SK-N-SH treated with all-trans-retinoic acid at 6 μM for 48 hours (cell line): Measurements from ENCODE around the gene ADAMTSL3.

Experiments
- ATAC-seq: fragments of 200-7000 bp; cut with Tn5 transposase; 3 replicates; pipeline ENCODE4 v1.9.1; 2020; ENCODE audit warnings: mild to moderate bottlenecking, moderate library complexity
- ARNTL ChIP-seq: fragments of 450-650 bp; formaldehyde crosslinking; IDR thresholded peaks from 2 replicates; pipeline ENCODE4 v1.5.0; 2020; ENCODE audit warnings: low read depth, mild to moderate bottlenecking, moderate library complexity, borderline replicate concordance
- BACH2 ChIP-seq: fragments of 250-450 bp; sonication (Bioruptor Pico); IDR thresholded peaks from 2 replicates; pipeline ENCODE4 v1.9.0; 2021; ENCODE audit warnings: mild to moderate bottlenecking, borderline replicate concordance
- CREB5 ChIP-seq: fragments of 250-450 bp; sonication (Bioruptor Pico); IDR thresholded peaks from 2 replicates; pipeline ENCODE4 v1.5.1; 2020; ENCODE audit warnings: low read depth, mild to moderate bottlenecking, moderate library complexity
- CSDC2 ChIP-seq: fragments of 250-450 bp; sonication (Bioruptor Pico); IDR thresholded peaks from 2 replicates; pipeline ENCODE4 v1.5.0; 2020; ENCODE audit warnings: mild to moderate bottlenecking, moderate library complexity
- CSRNP3 ChIP-seq: fragments of 250-450 bp; sonication (Bioruptor Pico); IDR thresholded peaks from 2 replicates; pipeline ENCODE4 v1.5.1; 2021; ENCODE audit warnings: mild to moderate bottlenecking, moderate library complexity
- ESRRG ChIP-seq: fragments of 250-450 bp; sonication (Bioruptor Pico); IDR thresholded peaks from 2 replicates; pipeline ENCODE4 v1.6.1; 2021; ENCODE audit warnings: mild to moderate bottlenecking
- GLIS3 ChIP-seq: fragments of 250-450 bp; sonication (Bioruptor Pico); IDR thresholded peaks from 2 replicates; pipeline ENCODE4 v1.5.0; 2020; ENCODE audit warnings: mild to moderate bottlenecking, moderate library complexity
- ISL1 ChIP-seq: fragments of 250-450 bp; sonication (Bioruptor Pico); IDR thresholded peaks from 2 replicates; pipeline ENCODE4 v2.1.2; 2022; ENCODE audit warnings: mild to moderate bottlenecking, moderate library complexity
- OSR1 ChIP-seq: fragments of 250-450 bp; sonication (Bioruptor Pico); IDR thresholded peaks from 2 replicates; pipeline ENCODE4 v1.8.0; 2022; ENCODE audit warnings: moderate library complexity, mild to moderate bottlenecking, inconsistent platforms
- PATZ1 ChIP-seq: fragments of 250-450 bp; sonication (Bioruptor Pico); IDR thresholded peaks from 2 replicates; pipeline ENCODE4 v1.8.0; 2020; ENCODE audit warnings: mild to moderate bottlenecking, moderate library complexity, borderline replicate concordance
- POU6F1 ChIP-seq: fragments of 250-450 bp; sonication (Bioruptor Pico); IDR thresholded peaks from 2 replicates; pipeline ENCODE4 v1.8.0; 2021; ENCODE audit warnings: low read depth, mild to moderate bottlenecking, moderate library complexity, borderline replicate concordance
- PPARA ChIP-seq: fragments of 250-450 bp; sonication (Bioruptor Pico); IDR thresholded peaks from 2 replicates; pipeline ENCODE4 v1.5.0; 2020; ENCODE audit warnings: mild to moderate bottlenecking, borderline replicate concordance
- SNAI2 ChIP-seq: fragments of 250-450 bp; sonication (Bioruptor Pico); IDR thresholded peaks from 2 replicates; pipeline ENCODE4 v1.5.0; 2020; ENCODE audit warnings: mild to moderate bottlenecking, moderate library complexity
- TCF4 ChIP-seq: fragments of 250-450 bp; sonication (Bioruptor Pico); IDR thresholded peaks from 2 replicates; pipeline ENCODE4 v1.8.0; 2021; ENCODE audit warnings: mild to moderate bottlenecking, moderate library complexity, borderline replicate concordance
- TOX ChIP-seq: fragments of 250-450 bp; sonication (Bioruptor Pico); IDR thresholded peaks from 2 replicates; pipeline ENCODE4 v1.8.0; 2021; ENCODE audit warnings: mild to moderate bottlenecking, moderate library complexity, borderline replicate concordance
- TSHZ2 ChIP-seq: fragments of 250-450 bp; sonication (Bioruptor Pico); IDR thresholded peaks from 2 replicates; pipeline ENCODE4 v1.5.0; 2020; ENCODE audit warnings: mild to moderate bottlenecking, moderate library complexity
- ZC3H10 ChIP-seq: fragments of 250-450 bp; sonication (Bioruptor Pico); IDR thresholded peaks from 2 replicates; pipeline ENCODE4 v1.5.1; 2021; ENCODE audit warnings: mild to moderate bottlenecking, moderate library complexity
- ZFP3 ChIP-seq: fragments of 250-450 bp; sonication (Bioruptor Pico); IDR thresholded peaks from 2 replicates; pipeline ENCODE4 v1.5.0; 2020; ENCODE audit warnings: mild to moderate bottlenecking, moderate library complexity
- ZFP30 ChIP-seq: fragments of 450-650 bp; formaldehyde crosslinking; IDR thresholded peaks from 2 replicates; pipeline ENCODE4 v1.5.0; 2022; ENCODE audit warnings: mild to moderate bottlenecking, moderate library complexity
- ZNF565 ChIP-seq: fragments of 450-650 bp; formaldehyde crosslinking; conservative IDR thresholded peaks from 2 replicates; pipeline ENCODE4 v1.5.0; 2020; ENCODE audit warnings: low read depth, mild to moderate bottlenecking, moderate library complexity
- ZNF70 ChIP-seq: fragments of 450-650 bp; formaldehyde crosslinking; IDR thresholded peaks from 2 replicates; pipeline ENCODE4 v1.5.0; 2020; ENCODE audit warnings: mild to moderate bottlenecking, moderate library complexity
- ZNF8 ChIP-seq: fragments of 450-650 bp; formaldehyde crosslinking; IDR thresholded peaks from 2 replicates; pipeline ENCODE4 v1.5.0; 2020; ENCODE audit warnings: mild to moderate bottlenecking, moderate library complexity

The ADAMTSL3 gene

GRCh38 chr15:84033793-84034553 lies 380.1 kb downstream of the ADAMTSL3 start:
- TF ChIP-seq ZNF8 (CRISPR knock-in tag) (no peak), CREB5 (CRISPR knock-in tag) (no peak), PPARA (CRISPR knock-in tag) (no peak), ZC3H10 (CRISPR knock-in tag) (no peak), GLIS3 (CRISPR knock-in tag) (no peak), TSHZ2 (no peak), ZFP3 (no peak), ZNF565 (CRISPR knock-in tag) (no peak), PATZ1 (CRISPR knock-in tag) (no peak), ARNTL (CRISPR knock-in tag) (no peak), BACH2 (CRISPR knock-in tag) (no peak), SNAI2 (CRISPR knock-in tag) (no peak)
- ATAC-seq = peak; percentile 65

- TF ChIP-seq TCF4 (CRISPR knock-in tag) (no peak), POU6F1 (CRISPR knock-in tag) (no peak), ZFP30 (CRISPR knock-in tag) (no peak), OSR1 (CRISPR knock-in tag) (no peak), CSDC2 (CRISPR knock-in tag) (no peak), ISL1 (CRISPR knock-in tag) (no peak), BACH2 (CRISPR knock-in tag) (no peak), ZNF70 (CRISPR knock-in tag) (no peak), SNAI2 (CRISPR knock-in tag) (no peak), ZNF565 (CRISPR knock-in tag) (no peak), CREB5 (CRISPR knock-in tag) (no peak), TOX (no peak), ZFP3 (no peak), ESRRG (CRISPR knock-in tag) (no peak), CSRNP3 (CRISPR knock-in tag) (no peak)
- peak; percentile 67 for ATAC-seq
These were observed 380.9 kb downstream of the ADAMTSL3 start for GRCh38 chr15:84034578-84035398.
